NCI-H2081 treated with DMSO at 0.1 percent for 48 hours (cell line): ENCODE measurements around the gene CCDC74A.
"Not testable (repeated sequence)": the region's sequence is repeated elsewhere in the genome, so short reads cannot be mapped to it uniquely, and the experiment has no call there.

ENCODE experiments used
- DNase-seq: peaks from one replicate; lab custom pipeline; 2025; lab: John Stamatoyannopoulos, UW

CCDC74A gene

GRCh38 chr2:131529864-131530445, 2.3 kb downstream of the CCDC74A start:
- not testable (repeated sequence) for DNase-seq

- DNase-seq, result not testable (repeated sequence)
Observed at GRCh38 chr2:131530626-131531344, 3.1 kb downstream of the CCDC74A start.

- not testable (repeated sequence) for DNase-seq
Observed at GRCh38 chr2:131531547-131532185, 4.0 kb downstream of the CCDC74A start.

- not testable (repeated sequence) for DNase-seq
Observed at GRCh38 chr2:131532723-131533608, 5.3 kb downstream of the CCDC74A start.

GRCh38 chr2:131533609-131534316, 6.1 kb downstream of the CCDC74A start:
- not testable (repeated sequence) for DNase-seq

GRCh38 chr2:131534317-131534672, 6.6 kb downstream of the CCDC74A start:
- not testable (repeated sequence) for DNase-seq

GRCh38 chr2:131534965-131535364, 7.3 kb downstream of the CCDC74A start:
- not testable (repeated sequence) for DNase-seq

- no peak for DNase-seq
Observed at GRCh38 chr2:131535526-131535925, 7.8 kb downstream of the CCDC74A start.

GRCh38 chr2:131535951-131536826, 8.5 kb downstream of the CCDC74A start:
- DNase-seq, result not testable (repeated sequence)

GRCh38 chr2:131536841-131537240, 9.2 kb downstream of the CCDC74A start:
- DNase-seq, result not testable (repeated sequence)

- DNase-seq, result not testable (repeated sequence)
Observed at GRCh38 chr2:131538856-131539255, 11.2 kb downstream of the CCDC74A start.

- no peak for DNase-seq
Observed at GRCh38 chr2:131542438-131543384, 15.0 kb downstream of the CCDC74A start.

GRCh38 chr2:131543385-131543891, 15.8 kb downstream of the CCDC74A start:
- DNase-seq, result no peak

GRCh38 chr2:131544006-131544812, 16.5 kb downstream of the CCDC74A start:
- DNase-seq, result not testable (repeated sequence)

- not testable (repeated sequence) for DNase-seq
Observed at GRCh38 chr2:131544813-131545165, 17.1 kb downstream of the CCDC74A start.

- no peak for DNase-seq
Observed at GRCh38 chr2:131552871-131553270, 25.2 kb downstream of the CCDC74A start.

GRCh38 chr2:131556998-131557397, 29.3 kb downstream of the CCDC74A start:
- DNase-seq, result no peak
